Progenitor cell of endocrine pancreas (in vitro differentiated cells): ENCODE measurements around the gene ALDH3B1. TPM values are rescaled to one million over a fixed set of nuclear protein-coding genes. Genes with fewer than 3 reads are reported as not detected.

ENCODE experiments used
- DNase-seq: peaks from one replicate; pipeline ENCODE4 v3.0.0; 2021; ENCODE audit warnings: low spot score; ENCODE audit not compliant: unreplicated experiment
- H3K27ac Mint-ChIP-seq: 2 replicates; pipeline ENCODE4 v1.8.0; 2021; ENCODE audit warnings: mild to moderate bottlenecking, moderate library complexity, mixed read lengths
- H3K27me3 Mint-ChIP-seq: 2 replicates; pipeline ENCODE4 v1.8.0; 2021; ENCODE audit warnings: mixed read lengths
- H3K36me3 Mint-ChIP-seq: 2 replicates; pipeline ENCODE4 v1.8.0; 2022; ENCODE audit warnings: mixed read lengths; ENCODE audit not compliant: insufficient read depth
- H3K4me1 Mint-ChIP-seq: 2 replicates; pipeline ENCODE4 v1.8.0; 2021; ENCODE audit warnings: low read depth, mixed read lengths
- H3K4me3 Mint-ChIP-seq: 2 replicates; pipeline ENCODE4 v1.8.0; 2021; ENCODE audit warnings: low read depth, mild to moderate bottlenecking, moderate library complexity, mixed read lengths
- H3K9me3 Mint-ChIP-seq: 2 replicates; pipeline ENCODE4 v1.8.0; 2021; ENCODE audit warnings: low read depth, mixed read lengths
- CTCF ChIP-seq: fragments of 200-600 bp; sonication (generic); IDR thresholded peaks from one replicate; pipeline ENCODE4 v1.5.0; 2021; ENCODE audit warnings: antibody characterized with exemption, mild to moderate bottlenecking; ENCODE audit not compliant: unreplicated experiment
- total RNA-seq: library from RNA; stranded (reverse); gene quantifications from 2 replicates; pipeline ENCODE4 v1.2.1, GENCODE V29; 2021

ALDH3B1 gene
- total RNA-seq, 1 donor from 2014 or later: not detected

GRCh38 chr11:68061508-68061907 lies 51.4 kb downstream of the ALDH3B1 start:
- Mint-ChIP-seq H3K4me1 (no peaks in the 10 kb centered on the region), H3K27ac (no peak overlapping the region), H3K27me3 (no peaks in the 10 kb centered on the region), H3K4me3 (no peak overlapping the region), H3K36me3 (peaks cover 42% of the 10 kb centered on the region), H3K9me3 (no peaks in the 10 kb centered on the region)
- no peak for DNase-seq
- no peak for TF ChIP-seq CTCF

GRCh38 chr11:68064926-68065325 lies 54.8 kb downstream of the ALDH3B1 start:
- H3K27me3 Mint-ChIP-seq: no peaks in the 10 kb centered on the region
- no peaks in the 10 kb centered on the region for H3K4me1 Mint-ChIP-seq
- no peaks in the 10 kb centered on the region for H3K9me3 Mint-ChIP-seq
- H3K4me3 Mint-ChIP-seq: no peak overlapping the region
- TF ChIP-seq CTCF: no peak
- peaks cover 29% of the 10 kb centered on the region for H3K36me3 Mint-ChIP-seq
- DNase-seq: no peak
- H3K27ac Mint-ChIP-seq: no peak overlapping the region

- no peaks in the 10 kb centered on the region for H3K9me3 Mint-ChIP-seq
- H3K36me3 Mint-ChIP-seq: peaks cover 31% of the 10 kb centered on the region
- no peak overlapping the region for H3K4me3 Mint-ChIP-seq
- no peaks in the 10 kb centered on the region for H3K27me3 Mint-ChIP-seq
- DNase-seq: no peak
- H3K4me1 Mint-ChIP-seq: no peaks in the 10 kb centered on the region
- no peak for TF ChIP-seq CTCF
- H3K27ac Mint-ChIP-seq: no peak overlapping the region
Measured at GRCh38 chr11:68065841-68066240, 55.7 kb downstream of the ALDH3B1 start.

- Mint-ChIP-seq H3K36me3 (peaks cover 32% of the 10 kb centered on the region), H3K4me1 (no peaks in the 10 kb centered on the region), H3K9me3 (no peaks in the 10 kb centered on the region), H3K4me3 (no peak overlapping the region), H3K27ac (no peak overlapping the region), H3K27me3 (no peaks in the 10 kb centered on the region)
- TF ChIP-seq CTCF: no peak
- DNase-seq: no peak
Measured at GRCh38 chr11:68066742-68067141, 56.6 kb downstream of the ALDH3B1 start.

- DNase-seq: no peak
- Mint-ChIP-seq H3K36me3 (peaks cover 30% of the 10 kb centered on the region), H3K4me3 (no peak overlapping the region), H3K9me3 (no peaks in the 10 kb centered on the region), H3K4me1 (no peaks in the 10 kb centered on the region), H3K27me3 (no peaks in the 10 kb centered on the region), H3K27ac (no peak overlapping the region)
- no peak for TF ChIP-seq CTCF
Measured at GRCh38 chr11:68067991-68068390, 57.9 kb downstream of the ALDH3B1 start.
